ENCODE data around the gene KCNQ1.

- TF ChIP-seq, protein P1, sequence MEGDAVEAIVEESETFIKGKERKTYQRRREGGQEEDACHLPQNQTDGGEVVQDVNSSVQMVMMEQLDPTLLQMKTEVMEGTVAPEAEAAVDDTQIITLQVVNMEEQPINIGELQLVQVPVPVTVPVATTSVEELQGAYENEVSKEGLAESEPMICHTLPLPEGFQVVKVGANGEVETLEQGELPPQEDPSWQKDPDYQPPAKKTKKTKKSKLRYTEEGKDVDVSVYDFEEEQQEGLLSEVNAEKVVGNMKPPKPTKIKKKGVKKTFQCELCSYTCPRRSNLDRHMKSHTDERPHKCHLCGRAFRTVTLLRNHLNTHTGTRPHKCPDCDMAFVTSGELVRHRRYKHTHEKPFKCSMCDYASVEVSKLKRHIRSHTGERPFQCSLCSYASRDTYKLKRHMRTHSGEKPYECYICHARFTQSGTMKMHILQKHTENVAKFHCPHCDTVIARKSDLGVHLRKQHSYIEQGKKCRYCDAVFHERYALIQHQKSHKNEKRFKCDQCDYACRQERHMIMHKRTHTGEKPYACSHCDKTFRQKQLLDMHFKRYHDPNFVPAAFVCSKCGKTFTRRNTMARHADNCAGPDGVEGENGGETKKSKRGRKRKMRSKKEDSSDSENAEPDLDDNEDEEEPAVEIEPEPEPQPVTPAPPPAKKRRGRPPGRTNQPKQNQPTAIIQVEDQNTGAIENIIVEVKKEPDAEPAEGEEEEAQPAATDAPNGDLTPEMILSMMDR (IDR thresholded peaks at IDR 0.05), result no peak
- TF ChIP-seq POLR2A (IDR thresholded peaks at IDR 0.05), result no peak
Measured at GRCh38 chr11:2719831-2720590, 275.2 kb downstream of the KCNQ1 start.

Measured in adrenal gland (tissue), 5 donors.